GM10248 (cell line): Measurements from ENCODE around the gene TBP.
"Not testable (repeated sequence)": the region's sequence is repeated elsewhere in the genome, so short reads cannot be mapped to it uniquely, and the experiment has no call there.

Source experiments
- CTCF ChIA-PET: fragments of 300-600 bp; sonication (Branson Sonifier 250); formaldehyde crosslinking; extraction: SDS; loops from one replicate; lab custom pipeline; 2021; ENCODE audit warnings: antibody characterized with exemption; lab: Yijun Ruan, JAX
- POLR2A ChIA-PET: fragments of 350-650 bp; sonication (Branson Sonifier 250); formaldehyde crosslinking; extraction: SDS; loops from one replicate; lab custom pipeline; 2020; ENCODE audit warnings: antibody characterized with exemption; lab: Yijun Ruan, JAX
- DNase-seq: peaks from one replicate; pipeline ENCODE4 v3.0.0; 2012; ENCODE audit errors: extremely low spot score
- CTCF ChIP-seq: IDR thresholded peaks from 2 replicates; pipeline ENCODE4 v1.5.1; 2012; ENCODE audit warnings: mild to moderate bottlenecking, low read depth; ENCODE audit errors: extremely low read depth, missing control alignments, control extremely low read depth

TBP gene

GRCh38 chr6:170605574-170606259 is 51.5 kb downstream of the TBP start:
- no peak for TF ChIP-seq CTCF
- ChIA-PET POLR2A (no interaction called here), CTCF (no interaction called here)
- no peak for DNase-seq

GRCh38 chr6:170609225-170609624 is 55.1 kb downstream of the TBP start:
- POLR2A ChIA-PET, DNase-seq, CTCF ChIA-PET: not testable (repeated sequence)

GRCh38 chr6:170612256-170612804 is 58.2 kb downstream of the TBP start:
- POLR2A ChIA-PET, DNase-seq, CTCF ChIA-PET: not testable (repeated sequence)

GRCh38 chr6:170616020-170616554 is 61.9 kb downstream of the TBP start:
- POLR2A ChIA-PET, DNase-seq, CTCF ChIA-PET: not testable (repeated sequence)
